HG02763 (cell line): ENCODE results near the gene PTPRD.
"Not testable (repeated sequence)": the region's sequence is repeated elsewhere in the genome, so short reads cannot be mapped to it uniquely, and the experiment has no call there.

Experiments used
- ATAC-seq: cut with Tn5 transposase; IDR thresholded peaks from one replicate; pipeline ENCODE4 v1.9.1; 2021; ENCODE audit warnings: mild to moderate bottlenecking, moderate library complexity; ENCODE audit not compliant: unreplicated experiment

The PTPRD gene

GRCh38 chr9:8946461-8946860 is 1666.3 kb downstream of the PTPRD start:
- ATAC-seq, result no peak

- ATAC-seq, result no peak
Measured at GRCh38 chr9:8943392-8943791, 1669.4 kb downstream of the PTPRD start.

GRCh38 chr9:8940650-8941049 is 1672.2 kb downstream of the PTPRD start:
- no peak for ATAC-seq

GRCh38 chr9:8926461-8926860 is 1686.3 kb downstream of the PTPRD start:
- ATAC-seq, result no peak

GRCh38 chr9:8924562-8924961 is 1688.2 kb downstream of the PTPRD start:
- no peak for ATAC-seq

- ATAC-seq, result not testable (repeated sequence)
Measured at GRCh38 chr9:8920478-8921183, 1692.2 kb downstream of the PTPRD start.

GRCh38 chr9:8917956-8918739 is 1694.7 kb downstream of the PTPRD start:
- no peak for ATAC-seq

- ATAC-seq, result no peak
Measured at GRCh38 chr9:8916771-8917170, 1696.0 kb downstream of the PTPRD start.

GRCh38 chr9:8907868-8908267 is 1704.9 kb downstream of the PTPRD start:
- ATAC-seq, result no peak

GRCh38 chr9:8905731-8906130 is 1707.1 kb downstream of the PTPRD start:
- no peak for ATAC-seq

GRCh38 chr9:8904771-8905515 is 1707.9 kb downstream of the PTPRD start:
- no peak for ATAC-seq

- no peak for ATAC-seq
Measured at GRCh38 chr9:8903077-8903476, 1709.7 kb downstream of the PTPRD start.

- no peak for ATAC-seq
Measured at GRCh38 chr9:8901146-8901545, 1711.7 kb downstream of the PTPRD start.

- ATAC-seq, result no peak
Measured at GRCh38 chr9:8899511-8899910, 1713.3 kb downstream of the PTPRD start.

- no peak for ATAC-seq
Measured at GRCh38 chr9:8895861-8896224, 1717.0 kb downstream of the PTPRD start.

- ATAC-seq, result no peak
Measured at GRCh38 chr9:8895106-8895860, 1717.5 kb downstream of the PTPRD start.

- no peak for ATAC-seq
Measured at GRCh38 chr9:8890695-8891094, 1722.1 kb downstream of the PTPRD start.

- no peak for ATAC-seq
Measured at GRCh38 chr9:8889100-8889499, 1723.7 kb downstream of the PTPRD start.

GRCh38 chr9:8888591-8888990 is 1724.2 kb downstream of the PTPRD start:
- no peak for ATAC-seq

- ATAC-seq, result no peak
Measured at GRCh38 chr9:8887369-8887768, 1725.4 kb downstream of the PTPRD start.

GRCh38 chr9:8883321-8883720 is 1729.5 kb downstream of the PTPRD start:
- ATAC-seq, result no peak
